HG02852 (cell line): ENCODE results near the gene ZNF784.
A peak's percentile ranks its signal among the peaks of the same experiment; 100 is the strongest.

Experiments used
- ATAC-seq: cut with Tn5 transposase; IDR thresholded peaks from one replicate; pipeline ENCODE4 v1.9.1; 2021; ENCODE audit warnings: mild to moderate bottlenecking, moderate library complexity; ENCODE audit not compliant: unreplicated experiment

Gene ZNF784, protein sequence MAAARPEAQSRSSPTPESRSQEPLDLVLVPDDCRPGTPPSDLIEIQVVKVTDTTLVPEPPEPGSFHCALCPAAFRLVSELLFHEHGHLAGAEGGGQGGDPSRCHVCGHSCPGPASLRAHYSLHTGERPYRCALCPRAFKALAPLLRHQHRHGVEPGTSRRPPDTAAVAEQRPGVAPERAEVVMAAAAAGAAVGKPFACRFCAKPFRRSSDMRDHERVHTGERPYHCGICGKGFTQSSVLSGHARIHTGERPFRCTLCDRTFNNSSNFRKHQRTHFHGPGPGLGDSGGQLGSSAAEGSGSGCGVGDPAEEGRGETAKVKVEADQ

DNA sequence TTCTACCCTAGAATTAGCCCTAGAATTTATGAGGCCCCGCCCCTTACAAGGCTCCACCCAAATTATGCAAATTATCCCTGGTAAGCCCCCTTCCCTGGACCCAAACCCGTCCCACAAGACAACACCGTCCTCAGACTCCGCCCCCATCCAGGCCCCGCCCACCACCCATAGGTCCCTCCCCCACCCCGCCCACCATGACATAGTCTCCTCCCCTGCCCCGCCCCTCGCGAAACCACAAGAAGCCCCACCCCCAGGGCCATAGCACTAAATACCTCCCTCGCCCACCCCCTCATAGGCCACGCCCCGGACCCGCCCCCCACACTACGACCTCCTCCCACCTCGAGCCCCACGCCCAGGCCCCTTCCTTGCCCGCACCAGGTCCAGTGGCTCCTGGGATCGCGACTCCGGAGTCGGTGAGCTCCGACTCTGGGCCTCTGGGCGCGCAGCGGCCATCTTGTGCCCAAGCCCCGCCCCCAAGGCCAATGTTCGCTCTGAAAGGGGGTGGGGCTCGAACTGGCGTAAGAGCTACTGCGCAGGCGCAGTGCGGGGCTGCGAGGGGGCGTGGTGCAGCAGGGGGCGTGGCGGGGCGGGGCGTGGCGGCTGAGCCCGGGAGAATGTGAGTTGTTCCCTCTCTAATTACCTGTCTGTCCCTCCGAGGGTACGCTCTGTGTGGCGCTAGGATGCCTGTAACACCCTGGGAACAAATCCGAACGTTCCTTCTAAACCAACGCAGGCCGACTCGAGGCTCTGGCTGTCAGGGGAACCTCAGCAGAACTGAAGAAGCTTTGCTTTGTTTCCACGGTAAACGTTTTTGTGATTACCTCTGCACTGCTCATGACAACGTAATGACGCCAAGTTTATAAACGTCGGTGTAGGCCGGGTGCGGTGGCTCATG, at the start of gene ZNF784:
Gene ZNF784 (minus strand): TSS at position 458 of the 895 bp plus-strand sequence. CDS start 5 bp downstream, at position 453.
- ATAC-seq: peak; percentile 67

- no peak for ATAC-seq
These were observed 49.5 kb upstream of the ZNF784 start for GRCh38 chr19:55673889-55674288.

- no peak for ATAC-seq
These were observed 49.1 kb upstream of the ZNF784 start for GRCh38 chr19:55673465-55673864.

- ATAC-seq: no peak
These were observed 48.1 kb upstream of the ZNF784 start for GRCh38 chr19:55672418-55672817.

DNA sequence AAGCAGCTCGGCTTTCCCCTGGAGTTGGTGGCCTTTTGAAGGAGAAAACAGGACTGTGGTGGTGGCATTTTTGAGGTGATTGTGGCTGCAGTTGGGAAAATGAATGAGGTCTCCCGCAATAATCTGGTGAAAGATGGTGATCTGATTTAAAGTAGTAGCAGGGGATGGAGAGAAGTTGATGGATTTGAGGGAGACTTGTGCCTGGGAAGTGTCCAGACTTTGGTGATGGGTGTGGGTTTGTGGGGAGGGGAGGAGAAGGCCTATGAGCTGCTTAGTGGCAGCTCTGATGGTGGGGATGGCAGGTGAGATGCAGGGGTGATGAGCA, 46.6 kb upstream of the ZNF784 start:
- no peak for ATAC-seq

DNA sequence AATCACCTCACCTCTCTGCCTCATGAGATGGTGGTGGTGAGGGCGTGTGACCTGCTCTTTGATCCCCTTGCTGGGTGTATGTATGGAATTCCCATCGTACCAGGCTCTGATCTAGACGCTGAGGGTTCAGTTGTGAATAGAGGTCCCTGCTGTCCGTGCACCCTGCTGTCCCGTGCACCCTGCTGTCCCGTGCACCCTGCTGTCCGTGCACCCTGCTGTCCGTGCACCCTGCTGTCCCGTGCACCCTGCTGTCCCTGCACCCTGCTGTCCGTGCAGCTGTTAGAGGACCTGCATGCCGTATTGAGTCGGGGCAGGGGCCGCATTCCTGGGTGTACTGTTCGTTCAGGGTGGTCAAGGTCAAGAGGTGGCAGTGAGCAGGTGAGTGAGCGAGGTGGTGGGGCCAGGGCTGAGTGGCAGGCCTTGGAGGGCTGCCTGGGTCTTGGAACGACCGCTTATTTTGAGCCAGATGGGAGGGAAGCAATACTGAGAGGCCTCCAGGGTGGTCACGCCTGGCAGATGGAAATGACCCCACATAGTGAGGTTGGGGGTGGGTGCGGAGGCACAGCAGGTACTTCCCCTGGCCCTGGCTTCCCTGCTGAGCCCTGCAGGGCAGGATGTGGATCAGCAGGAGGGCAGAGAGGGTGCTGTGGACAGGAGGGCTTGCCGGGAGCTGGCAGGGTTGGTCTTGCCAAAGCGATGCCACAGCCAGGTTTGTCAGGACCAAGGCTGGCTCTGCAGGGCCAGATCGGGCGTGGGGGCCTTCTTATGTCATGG, 46.1 kb upstream of the ZNF784 start:
- ATAC-seq: no peak

GRCh38 chr19:55669418-55670279, 45.3 kb upstream of the ZNF784 start:
- ATAC-seq: no peak

DNA sequence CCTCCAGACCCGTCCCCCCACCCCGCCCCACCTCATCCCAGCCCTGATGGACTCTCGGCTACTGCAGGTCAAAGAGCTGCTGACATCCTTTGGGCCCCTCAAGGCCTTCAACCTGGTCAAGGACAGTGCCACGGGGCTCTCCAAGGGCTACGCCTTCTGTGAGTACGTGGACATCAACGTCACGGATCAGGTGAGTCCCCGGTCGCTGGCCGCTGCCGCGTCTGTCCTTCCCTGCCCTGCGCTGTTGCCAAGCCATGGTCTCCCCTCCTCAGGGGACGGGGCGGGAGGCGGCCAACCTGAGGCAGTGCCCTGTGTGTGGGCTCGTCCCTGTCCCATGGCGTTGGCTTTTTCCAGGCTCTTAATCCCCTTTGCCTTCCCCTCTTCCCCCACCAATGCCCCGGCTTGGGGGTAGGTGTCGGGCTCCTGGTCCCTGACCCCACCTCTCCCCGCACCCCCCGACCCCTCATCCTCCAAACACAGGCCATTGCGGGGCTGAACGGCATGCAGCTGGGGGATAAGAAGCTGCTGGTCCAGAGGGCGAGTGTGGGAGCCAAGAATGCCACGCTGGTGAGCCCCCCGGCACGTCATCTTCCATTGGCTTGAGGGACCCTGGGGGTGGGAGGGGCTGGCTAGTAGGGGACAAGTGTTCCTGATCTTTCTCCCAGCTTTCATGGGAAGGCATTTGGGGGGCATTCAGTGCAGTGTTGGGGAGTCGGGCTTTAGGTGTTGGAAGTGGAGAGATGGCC, 44.4 kb upstream of the ZNF784 start:
- no peak for ATAC-seq

DNA sequence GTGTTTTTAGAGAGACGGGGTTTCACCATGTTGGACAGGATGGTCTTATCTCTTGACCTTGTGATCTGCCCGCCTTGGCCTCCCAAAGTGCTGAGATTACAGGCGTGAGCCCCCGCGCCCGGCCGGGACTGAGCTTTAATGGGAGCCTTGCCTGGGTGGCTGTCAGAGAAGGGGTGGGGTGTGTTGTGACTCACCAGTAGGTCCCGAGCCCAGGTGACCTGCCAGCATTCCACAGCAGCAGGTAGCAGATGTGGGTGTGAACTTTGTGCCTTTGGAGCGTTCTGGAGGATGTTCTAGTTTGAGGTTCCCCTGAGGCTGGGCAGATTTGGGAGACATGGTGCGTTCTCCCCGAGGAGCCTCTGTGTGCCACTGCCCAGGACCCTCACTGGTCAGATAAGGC, 43.6 kb upstream of the ZNF784 start:
- ATAC-seq: no peak

GRCh38 chr19:55667511-55667910, 43.1 kb upstream of the ZNF784 start:
- ATAC-seq: no peak

DNA sequence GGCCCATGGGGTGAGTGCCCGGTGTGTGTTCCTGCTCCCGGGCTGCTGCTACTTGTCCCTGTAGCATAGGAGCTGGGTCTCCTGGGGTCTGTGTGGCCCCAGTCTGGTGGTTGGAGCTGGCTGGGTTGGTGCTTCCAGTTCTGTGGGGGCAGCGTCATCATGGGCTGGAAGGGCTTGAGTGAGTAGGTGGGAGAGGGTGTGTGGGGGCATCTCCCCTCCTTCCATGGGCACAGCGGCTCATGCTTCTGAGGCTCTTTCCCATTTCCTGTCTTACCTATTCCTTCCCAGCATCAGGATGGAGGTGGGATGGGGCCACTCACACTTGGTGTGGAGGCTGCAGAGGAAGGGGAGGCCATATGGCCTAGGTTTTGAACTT, 42.6 kb upstream of the ZNF784 start:
- ATAC-seq: no peak

DNA sequence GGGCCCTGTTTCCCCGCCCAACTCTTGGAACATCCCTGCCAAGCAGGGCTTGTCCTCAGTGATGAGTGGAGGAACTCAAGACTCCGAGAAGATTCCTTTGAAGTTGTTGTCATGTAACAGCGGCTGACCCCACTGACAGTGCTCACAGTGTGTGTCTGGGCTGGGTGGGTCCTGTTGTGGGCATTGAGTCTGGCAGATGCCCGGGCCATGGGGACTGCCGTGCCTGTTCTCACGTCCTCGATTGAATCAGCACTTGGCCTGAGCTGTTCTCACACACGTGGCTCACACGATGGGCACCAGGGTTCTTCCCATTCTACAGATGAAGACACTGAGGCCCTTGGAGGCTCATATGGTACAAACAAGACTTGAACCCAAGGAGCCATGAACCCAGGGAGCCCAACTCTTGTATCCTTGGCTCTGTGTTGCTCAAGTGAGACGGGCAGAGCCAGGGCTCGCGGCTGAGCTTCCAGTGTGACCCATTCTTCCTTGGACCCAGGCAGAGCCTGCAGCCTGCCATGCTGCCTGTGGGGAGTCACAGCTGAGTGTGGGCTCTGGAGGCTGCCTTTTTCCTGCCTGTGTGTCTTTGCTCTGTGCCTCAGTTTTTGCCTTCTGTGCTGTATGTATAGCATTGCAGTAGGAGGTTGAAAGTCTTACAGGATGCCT, 42.1 kb upstream of the ZNF784 start:
- no peak for ATAC-seq

DNA sequence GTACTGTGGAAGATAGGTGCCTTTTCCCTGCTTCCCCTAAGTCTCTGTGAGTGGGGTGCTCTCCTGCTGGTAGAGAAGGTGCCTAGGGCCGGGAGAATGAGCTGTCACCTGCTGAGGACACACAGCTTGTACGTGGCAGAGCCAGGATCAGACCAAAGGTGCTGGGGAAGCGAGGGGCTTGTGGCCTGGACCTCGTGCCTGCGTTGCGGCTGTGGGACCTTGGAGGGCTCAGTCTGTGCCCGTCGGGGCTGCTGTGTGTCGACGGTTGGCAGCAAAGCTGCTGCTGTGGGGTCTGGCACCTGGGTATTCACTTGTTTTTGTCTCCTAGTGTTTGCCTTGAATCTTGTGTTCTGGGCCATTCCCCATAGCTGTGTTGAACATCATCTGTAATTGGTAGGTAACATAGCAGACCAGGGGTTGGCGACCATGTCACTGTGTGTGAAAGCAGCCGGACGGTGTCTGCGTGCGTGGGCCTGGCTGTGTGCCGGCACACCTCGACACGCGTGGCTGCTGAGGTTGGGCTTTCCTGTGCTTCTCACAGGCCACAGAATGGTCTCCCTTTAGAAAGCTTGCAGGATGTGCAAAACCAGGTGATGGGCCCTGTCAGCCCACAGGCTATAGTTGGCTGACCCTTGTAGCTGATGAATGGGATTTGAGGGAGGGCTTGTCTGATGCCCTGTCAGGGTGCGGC, 39.6 kb upstream of the ZNF784 start:
- no peak for ATAC-seq

- ATAC-seq: no peak
These were observed 37.5 kb upstream of the ZNF784 start for GRCh38 chr19:55661826-55662225.

DNA sequence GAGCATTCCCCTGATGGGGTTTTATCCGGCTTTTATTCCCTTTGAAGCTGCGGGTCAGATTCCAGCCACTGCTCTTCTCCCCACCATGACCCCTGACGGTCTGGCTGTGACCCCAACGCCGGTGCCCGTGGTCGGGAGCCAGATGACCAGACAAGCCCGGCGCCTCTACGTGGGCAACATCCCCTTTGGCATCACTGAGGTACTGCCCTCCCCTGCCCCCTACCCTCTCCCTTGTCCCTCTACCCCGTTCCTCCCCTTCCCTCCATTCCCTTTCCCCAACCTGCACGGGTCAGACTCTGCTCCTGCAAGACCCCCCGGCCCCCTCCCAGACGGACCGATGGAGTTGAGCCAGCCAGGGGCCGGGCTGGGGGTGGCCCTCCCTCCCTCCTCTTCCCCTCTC, 36.6 kb upstream of the ZNF784 start:
- ATAC-seq: no peak

DNA sequence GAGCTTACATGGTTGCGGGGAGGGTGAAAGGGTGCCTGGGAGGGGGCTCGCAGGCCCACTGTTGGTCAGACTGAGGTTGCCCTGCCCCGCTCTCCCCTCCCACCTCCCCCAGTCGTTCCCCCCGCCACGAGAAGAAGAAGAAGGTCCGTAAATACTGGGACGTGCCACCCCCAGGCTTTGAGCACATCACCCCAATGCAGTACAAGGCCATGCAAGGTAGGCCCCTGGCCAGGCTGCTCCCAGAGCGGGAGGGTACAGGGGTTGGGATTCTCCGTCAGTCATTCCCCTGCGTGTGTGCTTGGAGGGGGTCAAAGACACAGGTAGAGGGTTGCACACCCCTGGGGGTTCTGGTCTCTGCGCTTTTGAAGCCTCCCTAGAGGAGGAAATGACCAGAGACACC, 36.0 kb upstream of the ZNF784 start:
- ATAC-seq: no peak

- no peak for ATAC-seq
These were observed 35.5 kb upstream of the ZNF784 start for GRCh38 chr19:55659822-55660221.

DNA sequence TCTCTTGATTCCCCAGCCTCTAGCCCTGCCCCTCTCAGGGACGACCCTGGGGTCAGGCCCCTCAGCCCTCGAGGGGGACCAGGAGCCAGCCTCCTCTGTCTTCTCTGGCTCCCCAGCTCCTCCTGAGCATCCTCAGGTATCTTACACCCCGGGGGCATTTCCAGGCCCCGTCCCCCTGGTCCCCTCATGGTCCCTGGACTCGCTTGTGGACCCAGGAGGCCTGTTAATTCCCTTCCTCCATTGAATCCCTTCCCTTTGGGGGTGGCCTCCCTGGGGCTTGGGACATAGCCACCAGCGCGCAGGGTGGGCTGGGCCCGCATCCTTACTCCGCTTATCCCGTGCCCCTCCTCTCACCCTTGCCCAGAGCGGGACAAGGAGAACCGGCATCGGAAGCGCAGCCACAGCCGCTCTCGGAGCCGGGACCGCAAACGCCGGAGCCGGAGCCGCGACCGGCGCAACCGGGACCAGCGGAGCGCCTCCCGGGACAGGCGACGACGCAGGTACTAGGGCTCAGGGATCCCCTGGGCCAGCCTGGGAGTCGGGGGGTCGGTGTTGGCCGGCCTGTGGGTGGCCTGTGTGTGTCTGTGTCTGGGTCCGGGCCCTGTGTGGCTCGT, 34.6 kb upstream of the ZNF784 start:
- ATAC-seq: no peak
